Skin of body (tissue), 3 donors: Measurements from ENCODE around the gene CXCR5. TPM values are rescaled to one million over a fixed set of nuclear protein-coding genes. Genes with fewer than 3 reads are reported as not detected.

Experiments used
- DNase-seq: peaks from one replicate; lab custom pipeline; 2025; lab: John Stamatoyannopoulos, UW
- small RNA-seq: library from RNA; depleted of rRNA; stranded (forward); fragments of <200 nt; gene quantifications from one replicate; pipeline ENCODE3, GENCODE V24; 2014; ENCODE audit warnings: low replicate concordance
- total RNA-seq: library from RNA; depleted of rRNA; stranded (reverse); fragments of >200 nt; gene quantifications from one replicate; pipeline ENCODE4 v1.2.3, GENCODE V29; 2014

Gene CXCR5
- total RNA-seq, 1 donor from 2014 or later, result not detected

DNA sequence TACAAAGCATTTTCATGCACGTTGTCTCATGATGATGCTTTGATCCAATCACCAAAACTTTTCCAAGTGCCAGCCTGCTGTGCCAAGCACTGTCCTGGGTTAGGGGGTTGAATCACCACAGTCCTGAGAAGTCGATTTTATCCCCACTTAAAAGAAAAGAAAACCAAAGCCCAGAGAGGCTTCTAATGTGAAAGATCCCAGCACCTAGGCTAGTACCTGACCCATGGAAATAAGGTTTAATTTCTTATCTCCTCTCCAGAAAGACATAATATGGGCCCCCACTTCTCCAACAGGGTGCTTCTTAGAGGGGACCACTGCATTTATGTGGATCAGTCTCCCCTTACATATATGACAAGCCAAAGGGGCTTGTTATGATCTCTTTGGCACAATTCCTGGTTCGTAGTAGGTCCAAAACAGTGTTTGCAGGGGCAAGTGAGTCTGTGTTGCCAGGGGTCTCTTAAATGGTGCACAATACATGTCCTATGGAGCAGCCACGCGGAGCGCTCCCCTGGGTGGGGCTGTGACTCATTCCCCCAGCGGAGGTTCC lies 43.9 kb downstream of the CXCR5 start:
- DNase-seq, result no peak

DNA sequence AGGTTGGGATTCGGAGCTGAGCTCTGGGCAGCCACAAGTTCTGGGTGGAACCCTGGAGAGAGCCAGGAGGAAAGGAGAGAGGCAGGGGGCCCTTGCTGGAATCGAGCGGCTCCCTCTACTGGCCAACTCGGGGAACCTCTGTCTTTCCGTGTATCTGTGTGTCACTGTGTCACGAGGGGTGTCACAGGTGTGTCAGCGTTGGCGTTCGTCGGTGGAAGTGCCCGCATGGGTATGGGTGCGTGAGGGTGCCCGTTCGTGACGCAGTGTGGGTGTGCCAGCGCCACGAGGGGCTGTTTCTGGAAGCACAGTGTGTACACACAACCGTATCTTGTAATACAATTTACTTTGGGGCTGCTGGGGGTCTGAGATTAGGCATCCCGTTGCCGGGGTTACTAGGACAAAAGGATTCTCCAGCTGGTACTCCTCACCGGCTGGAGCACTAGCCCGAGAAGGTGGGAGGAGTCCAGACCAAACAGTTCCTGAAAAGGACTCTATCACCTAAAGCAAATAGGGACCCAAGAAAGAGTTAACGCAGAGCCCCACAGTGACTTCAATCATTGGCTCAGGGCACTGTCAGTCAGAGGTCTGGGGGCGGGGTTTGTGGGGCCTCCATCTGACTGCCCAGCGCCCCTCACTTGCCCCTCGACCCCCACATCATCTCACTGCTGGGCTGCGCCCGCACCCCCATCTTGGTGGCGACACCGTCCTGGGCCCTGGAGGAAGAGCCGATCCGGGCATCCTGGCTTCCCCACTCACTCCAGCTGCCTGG lies 44.6 kb downstream of the CXCR5 start:
- DNase-seq, result peak; percentile 91

DNA sequence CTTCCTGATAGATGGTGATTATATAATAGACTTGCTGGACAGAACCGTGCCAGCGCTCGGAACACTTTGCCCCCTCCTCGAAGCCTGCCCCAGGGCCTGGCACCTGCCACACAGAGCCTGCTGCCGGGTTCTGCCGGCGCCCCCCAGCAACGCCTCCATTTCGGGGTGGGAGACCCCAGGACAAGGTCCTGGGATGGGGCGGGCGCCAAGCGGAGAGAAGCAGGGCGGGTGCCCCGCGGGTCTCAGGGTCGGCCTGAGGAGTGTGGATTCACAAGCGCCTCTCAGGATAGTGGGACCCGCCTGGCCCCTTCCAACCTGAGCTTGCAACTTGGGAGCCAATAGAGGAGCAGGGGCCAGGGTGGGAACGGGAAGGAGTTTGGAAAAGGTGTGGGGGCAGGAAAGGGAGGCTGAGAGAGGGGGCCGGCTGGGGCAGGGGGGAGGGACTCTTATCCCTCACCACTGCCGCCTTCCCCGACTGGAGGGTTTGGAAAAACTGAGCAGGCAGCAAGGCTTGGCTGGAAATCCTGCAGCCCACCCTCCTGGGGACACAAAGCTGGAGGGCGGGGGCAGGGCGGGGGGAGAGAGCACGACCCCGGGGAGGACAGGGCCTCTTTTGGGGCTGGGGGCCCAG lies 45.3 kb downstream of the CXCR5 start:
- peak; percentile 96 for DNase-seq

DNA sequence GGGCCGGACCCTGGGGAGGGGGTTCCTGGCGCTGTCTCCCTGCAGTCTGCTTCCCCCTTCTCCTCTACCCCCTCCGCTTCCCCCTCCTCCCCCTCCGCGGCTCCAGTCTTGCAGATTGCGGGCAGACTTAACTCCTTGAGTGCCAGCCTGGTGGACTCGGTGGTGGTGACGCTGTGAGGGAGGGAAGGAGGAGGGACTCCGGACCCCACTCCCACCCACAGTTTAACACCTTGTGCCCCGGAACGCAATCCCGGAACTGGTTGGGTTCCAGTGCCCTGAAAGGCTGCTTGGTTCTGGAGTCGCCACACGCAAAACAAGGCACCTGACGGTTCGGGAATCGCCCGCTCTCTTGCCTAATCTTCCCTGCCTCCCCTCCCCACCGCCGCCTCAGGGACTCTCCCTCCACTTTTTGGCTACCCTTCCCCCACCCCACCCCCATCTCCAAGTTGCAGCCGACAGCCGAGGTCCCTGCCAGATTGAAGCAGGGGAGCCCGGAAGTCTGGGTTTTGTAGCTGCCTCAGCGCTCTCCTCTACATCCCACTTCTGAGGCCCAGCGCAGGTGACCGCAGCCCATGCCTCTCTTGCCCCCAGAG lies 45.9 kb downstream of the CXCR5 start:
- peak; percentile 96 for DNase-seq

DNA sequence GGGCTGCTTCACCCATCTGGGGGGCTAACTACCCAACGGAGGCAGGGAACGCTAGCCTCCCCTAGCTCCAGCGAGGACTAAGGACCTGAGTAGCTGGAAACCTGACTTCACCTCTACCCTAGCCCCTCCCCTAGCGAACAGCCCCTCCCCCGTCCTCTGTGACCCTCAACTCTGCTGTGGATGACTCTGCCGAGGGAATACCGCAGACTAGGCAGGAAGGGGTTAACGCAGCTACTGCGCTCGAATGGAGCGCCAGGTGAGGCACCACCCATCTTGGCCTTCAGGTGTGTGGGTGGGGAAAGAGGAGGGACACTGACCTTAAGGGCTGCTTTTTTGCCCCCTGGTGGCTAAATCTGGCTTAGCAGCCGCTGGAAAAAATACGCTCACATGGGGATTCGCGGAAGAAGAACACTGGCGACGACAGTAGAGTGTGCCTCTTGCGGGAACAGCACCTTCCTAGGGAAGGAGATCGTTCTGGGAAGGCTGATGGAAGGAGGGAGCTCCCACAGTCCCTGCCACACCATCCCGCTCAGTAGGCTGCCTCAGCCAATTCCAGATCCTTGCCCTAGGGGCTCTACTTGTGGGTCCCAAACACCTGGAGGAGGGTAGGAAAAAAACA lies 46.5 kb downstream of the CXCR5 start:
- peak; percentile 67 for DNase-seq

DNA sequence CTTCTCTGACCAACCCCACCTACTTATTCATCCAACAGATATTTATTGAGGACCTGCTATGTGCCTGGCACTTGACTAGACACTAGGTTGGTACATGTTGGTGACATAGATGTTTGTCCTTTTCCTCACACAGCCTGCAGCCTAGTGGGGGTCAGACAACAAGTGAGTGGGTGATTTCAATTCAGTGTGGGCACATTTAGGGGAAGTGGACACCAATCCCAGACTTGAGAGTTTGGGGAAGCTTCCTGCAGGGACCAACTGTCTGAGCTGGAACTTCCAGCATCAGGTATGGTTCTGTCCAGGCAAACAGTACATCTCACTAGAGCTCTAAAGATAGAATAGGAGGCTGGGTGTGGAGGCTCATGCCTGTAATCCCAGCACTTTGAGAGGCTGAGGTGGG lies 47.9 kb downstream of the CXCR5 start:
- no peak for DNase-seq

DNA sequence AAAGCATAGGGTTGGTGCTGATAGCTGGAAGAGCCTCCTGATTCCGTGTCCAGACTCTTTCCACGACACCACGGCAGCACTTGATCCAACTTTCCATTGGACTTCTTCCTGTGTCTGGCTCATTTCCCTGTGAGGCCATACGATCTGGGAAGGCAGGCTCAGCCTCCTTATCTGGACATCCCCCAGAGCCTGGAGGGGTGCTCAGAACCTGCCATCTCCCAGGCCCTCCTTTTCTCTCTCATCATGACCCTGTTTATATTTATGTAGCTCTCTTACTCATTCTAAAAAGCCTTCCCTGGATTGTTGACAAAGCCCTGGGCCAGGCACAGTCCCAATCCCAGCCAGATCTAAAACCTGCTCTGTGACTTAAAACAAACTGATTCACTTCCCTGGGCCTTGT lies 49.8 kb downstream of the CXCR5 start:
- DNase-seq, result peak; percentile 31

DNA sequence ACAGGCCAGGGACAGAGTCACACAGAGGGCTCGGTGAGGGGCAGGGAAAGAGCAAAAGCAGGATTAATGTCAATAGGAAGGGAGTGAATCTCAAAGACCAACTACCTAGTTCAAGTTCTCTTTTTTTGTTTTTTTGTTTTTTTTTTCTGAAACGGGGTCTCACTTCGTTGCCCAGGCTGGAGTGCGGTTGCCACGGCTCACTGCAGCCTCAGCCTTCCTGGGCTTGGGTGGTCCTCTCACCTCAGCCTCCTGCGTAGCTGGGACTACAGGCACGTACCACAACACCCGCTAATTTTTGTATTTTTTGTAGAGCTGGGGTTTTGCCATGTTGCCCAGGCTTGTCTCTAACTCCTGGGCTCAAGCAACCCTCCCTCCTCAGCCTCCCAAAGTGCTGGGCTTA lies 51.7 kb downstream of the CXCR5 start:
- no peak for DNase-seq

DNA sequence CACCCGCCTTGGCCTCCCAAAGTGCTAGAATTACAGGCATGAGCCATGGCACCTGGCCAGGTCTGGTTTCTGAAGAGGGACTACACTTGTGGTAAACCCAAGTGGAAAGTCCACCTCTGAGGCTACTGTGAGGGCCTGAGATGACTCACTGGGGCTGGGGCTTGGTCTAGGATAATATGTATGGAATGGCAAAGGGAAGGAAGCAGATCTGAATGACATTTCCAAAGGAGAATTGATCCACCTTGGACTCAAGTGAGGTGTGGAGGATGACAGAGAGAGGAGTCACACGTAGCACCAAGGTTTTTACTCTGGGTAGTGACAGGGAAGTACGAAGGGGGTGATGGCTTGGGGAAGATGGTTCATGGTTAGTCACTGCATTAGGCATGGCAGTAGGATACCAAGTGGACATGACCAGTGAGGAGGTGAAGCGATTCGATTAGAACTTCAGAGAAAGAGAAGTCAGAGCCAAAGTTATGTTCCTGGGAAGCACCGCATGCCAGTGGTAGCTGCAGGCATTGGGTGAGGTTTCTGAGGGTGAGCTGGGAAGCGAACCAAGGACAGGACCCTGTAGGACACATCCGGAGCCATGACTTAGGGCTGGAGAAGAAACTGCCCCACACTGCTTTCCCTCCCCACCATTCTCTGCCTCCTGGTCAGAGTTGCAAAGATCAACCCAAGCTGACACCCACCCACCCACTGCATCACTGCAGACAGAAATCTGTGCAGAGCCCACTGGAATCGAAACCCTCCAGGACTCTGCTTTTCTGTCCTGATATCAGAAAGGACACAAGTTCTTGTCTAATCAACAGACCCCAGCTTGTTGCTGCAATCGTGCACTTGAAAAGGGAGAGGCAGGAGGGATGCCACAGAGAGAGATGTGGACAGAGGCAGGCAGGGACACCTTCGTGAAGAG lies 55.1 kb downstream of the CXCR5 start:
- DNase-seq, result no peak

DNA sequence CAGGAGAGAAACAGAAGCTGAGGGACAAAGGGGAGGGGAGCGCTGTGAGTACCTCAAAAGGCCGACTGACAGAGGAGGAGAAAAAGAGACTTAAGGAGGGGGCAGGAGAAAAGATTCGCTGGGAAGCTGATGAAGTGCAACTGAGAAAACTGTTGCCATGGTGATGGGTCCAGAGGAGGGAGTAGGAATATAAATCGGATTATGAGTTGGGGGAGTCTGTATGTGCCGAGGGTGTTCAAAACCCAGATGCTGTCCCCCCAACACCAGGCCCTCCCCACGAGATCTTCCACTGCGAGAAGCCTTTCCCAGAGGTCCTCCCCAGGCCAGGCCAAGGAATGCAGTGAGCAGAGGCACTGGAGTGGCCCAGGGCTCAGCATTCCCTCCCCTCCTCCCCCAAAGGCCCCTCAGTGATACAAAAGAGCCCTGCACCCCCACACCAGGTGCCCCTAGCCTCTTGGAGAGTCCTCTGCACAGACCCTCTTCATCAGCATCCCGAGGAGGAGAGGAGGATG lies 55.8 kb downstream of the CXCR5 start:
- no peak for DNase-seq

DNA sequence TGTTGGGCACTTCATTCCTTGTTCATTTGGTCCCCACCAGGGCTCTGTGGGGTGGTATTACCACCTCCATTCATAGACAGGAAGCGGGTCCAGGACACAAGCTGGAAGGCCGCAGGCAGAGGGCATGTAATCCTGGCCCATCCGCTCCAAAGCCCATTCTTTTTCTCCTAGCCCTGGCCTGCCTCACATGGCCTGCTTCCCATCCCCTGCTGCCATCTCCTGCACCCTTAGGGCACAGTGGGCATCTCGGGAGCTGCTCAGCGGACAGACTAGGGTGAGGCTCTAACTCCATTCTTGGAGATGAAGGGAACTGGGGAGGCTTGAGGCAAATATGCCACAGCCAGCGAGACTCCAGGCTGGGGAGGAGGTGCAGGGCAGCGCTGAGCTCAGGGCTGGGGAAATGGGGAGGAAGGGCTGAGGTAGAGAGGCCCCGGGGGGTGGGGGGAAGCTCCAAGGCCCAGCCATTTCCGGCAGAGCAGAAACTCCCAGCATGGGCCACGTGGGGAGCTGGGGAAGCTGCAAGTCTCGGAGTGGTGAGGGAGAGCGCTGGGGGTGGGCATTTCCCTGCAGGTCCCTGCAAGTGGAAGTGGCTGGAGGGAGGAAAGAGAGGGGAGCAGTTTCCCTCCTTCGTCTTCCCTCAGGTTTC lies 56.4 kb downstream of the CXCR5 start:
- no peak for DNase-seq

DNA sequence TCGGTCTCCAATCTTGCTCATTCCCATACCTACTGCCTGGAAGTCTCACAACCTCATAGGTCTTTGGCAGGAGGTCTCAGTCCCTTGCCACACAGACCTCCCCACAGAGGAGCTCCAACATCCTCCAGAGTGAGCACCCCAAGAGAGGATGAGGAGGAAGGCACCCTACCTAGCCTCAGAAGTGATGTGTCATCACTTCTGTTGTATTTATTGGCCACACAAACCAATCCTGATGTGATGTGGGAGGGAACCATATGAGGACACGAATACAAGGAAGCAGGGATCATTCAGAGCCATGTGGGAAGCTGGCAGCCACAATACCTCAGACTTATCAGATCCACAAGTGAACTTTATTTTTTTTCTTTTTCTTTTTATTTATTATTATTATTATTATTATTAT lies 63.4 kb downstream of the CXCR5 start:
- no peak for DNase-seq

Small RNA genes within 50 kb of the gene (small RNA-seq; reads per million reads assigned to genes)
- not detected for gene MIR4492
- not detected for gene RF00019
- gene RN7SL688P, result not detected

Other genes with a start within 250 kb of the CXCR5 start
- gene TREH, start 204.2 kb upstream of the CXCR5 start, total RNA-seq, result not detected
- gene DDX6, start 92.7 kb upstream of the CXCR5 start, total RNA-seq, result 137 TPM
- 20.9 TPM for gene BCL9L, start 42.0 kb downstream of the CXCR5 start, total RNA-seq
- not detected for gene UPK2, start 72.4 kb downstream of the CXCR5 start, total RNA-seq
- gene FOXR1, start 87.9 kb downstream of the CXCR5 start, total RNA-seq, result not detected
- gene CENATAC, start 114.2 kb downstream of the CXCR5 start, total RNA-seq, result 25.2 TPM
- 818 TPM for gene RPS25, start 134.5 kb downstream of the CXCR5 start, total RNA-seq
- gene TRAPPC4, start 134.9 kb downstream of the CXCR5 start, total RNA-seq, result 34.2 TPM
- gene SLC37A4, start 147.0 kb downstream of the CXCR5 start, total RNA-seq, result 5.5 TPM
- 31.6 TPM for gene HYOU1, start 173.3 kb downstream of the CXCR5 start, total RNA-seq
- 25.4 TPM for gene VPS11, start 183.9 kb downstream of the CXCR5 start, total RNA-seq
- gene HMBS, start 201.0 kb downstream of the CXCR5 start, total RNA-seq, result 10.5 TPM
- gene DPAGT1, start 218.0 kb downstream of the CXCR5 start, total RNA-seq, result 10.4 TPM
- 4.5 TPM for gene C2CD2L, start 223.5 kb downstream of the CXCR5 start, total RNA-seq
- gene HINFP, start 237.7 kb downstream of the CXCR5 start, total RNA-seq, result 14.3 TPM